ENCODE data around the gene SGPP1.

The SGPP1 gene

GRCh38 chr14:63677891-63678379 lies 49.9 kb downstream of the SGPP1 start:
- Histone ChIP-seq H3K4me3 (ENCODE audit: low read length in 2 of 2) (no peak overlapping the region), H3K27ac (replicated peaks; ENCODE audit: low read length) (no peak overlapping the region), H3K9ac (ENCODE audit: low read depth, low read length, poor library complexity) (no peak overlapping the region), H3K23ac (ENCODE audit: low read depth, low read length, poor library complexity) (no peak overlapping the region), H3K4me1 (ENCODE audit: control insufficient read depth in 2 of 2, insufficient read depth in 1 of 2, low read depth in 1 of 2, low read length in 2 of 2) (no peaks in the 10 kb centered on the region), H4K91ac (ENCODE audit: low read depth, low read length, poor library complexity) (no peak overlapping the region), H3K27me3 (ENCODE audit: control insufficient read depth in 3 of 3, insufficient read depth in 3 of 3, low read depth in 1 of 3, low read length in 3 of 3) (no peaks in the 10 kb centered on the region), H2BK12ac (ENCODE audit: low read length) (no peak overlapping the region), H2AFZ (ENCODE audit: low read length) (no peak overlapping the region), H2AK5ac (ENCODE audit: low read depth, low read length) (no peak overlapping the region), H4K8ac (ENCODE audit: low read depth, low read length) (no peak overlapping the region), H3K36me3 (replicated peaks in 1 of 2; ENCODE audit: control insufficient read depth in 2 of 2, insufficient read depth in 2 of 2, low read length in 2 of 2) (no peaks in the 10 kb centered on the region), H2BK120ac (ENCODE audit: low read depth, low read length) (no peak overlapping the region), H3K14ac (ENCODE audit: low read length) (no peak overlapping the region), H3K18ac (ENCODE audit: low read length) (no peak overlapping the region), H2BK5ac (ENCODE audit: low read length) (no peak overlapping the region), H3K4me2 (ENCODE audit: insufficient read depth, low read length, poor library complexity, severe bottlenecking) (no peak overlapping the region), H3K79me1 (ENCODE audit: low read depth, low read length) (no peaks in the 10 kb centered on the region), H2BK15ac (ENCODE audit: low read length) (no peak overlapping the region), H3K9me3 (replicated peaks in 1 of 2; ENCODE audit: control insufficient read depth in 2 of 2, insufficient read depth in 1 of 2, low read depth in 1 of 2, low read length in 2 of 2) (no peaks in the 10 kb centered on the region), H3K4ac (ENCODE audit: low read length) (no peak overlapping the region)
- WGBS, 2 donors (ENCODE audit: extremely low coverage in 2 of 2, insufficient read length in 2 of 2, insufficient replicate concordance in 1 of 2), result no CpG with 5 or more reads among the region's 3 CpGs
- no peak for DNase-seq (ENCODE audit: low spot score)

GRCh38 chr14:63676615-63677014 lies 51.2 kb downstream of the SGPP1 start:
- Histone ChIP-seq H3K4ac (ENCODE audit: low read length) (no peak overlapping the region), H3K18ac (ENCODE audit: low read length) (no peak overlapping the region), H4K91ac (ENCODE audit: low read depth, low read length, poor library complexity) (no peak overlapping the region), H3K4me2 (ENCODE audit: insufficient read depth, low read length, poor library complexity, severe bottlenecking) (no peak overlapping the region), H2BK12ac (ENCODE audit: low read length) (no peak overlapping the region), H3K27me3 (ENCODE audit: control insufficient read depth in 3 of 3, insufficient read depth in 3 of 3, low read depth in 1 of 3, low read length in 3 of 3) (no peaks in the 10 kb centered on the region), H2AK5ac (ENCODE audit: low read depth, low read length) (no peak overlapping the region), H3K4me1 (ENCODE audit: control insufficient read depth in 2 of 2, insufficient read depth in 1 of 2, low read depth in 1 of 2, low read length in 2 of 2) (no peaks in the 10 kb centered on the region), H4K8ac (ENCODE audit: low read depth, low read length) (no peak overlapping the region), H3K23ac (ENCODE audit: low read depth, low read length, poor library complexity) (no peak overlapping the region), H3K14ac (ENCODE audit: low read length) (no peak overlapping the region), H2BK15ac (ENCODE audit: low read length) (no peak overlapping the region), H3K4me3 (ENCODE audit: low read length in 2 of 2) (no peak overlapping the region), H2BK5ac (ENCODE audit: low read length) (no peak overlapping the region), H3K9ac (ENCODE audit: low read depth, low read length, poor library complexity) (no peak overlapping the region), H2BK120ac (ENCODE audit: low read depth, low read length) (no peak overlapping the region), H2AFZ (ENCODE audit: low read length) (no peak overlapping the region), H3K9me3 (replicated peaks in 1 of 2; ENCODE audit: control insufficient read depth in 2 of 2, insufficient read depth in 1 of 2, low read depth in 1 of 2, low read length in 2 of 2) (no peaks in the 10 kb centered on the region), H3K27ac (replicated peaks; ENCODE audit: low read length) (no peak overlapping the region), H3K36me3 (replicated peaks in 1 of 2; ENCODE audit: control insufficient read depth in 2 of 2, insufficient read depth in 2 of 2, low read length in 2 of 2) (no peaks in the 10 kb centered on the region), H3K79me1 (ENCODE audit: low read depth, low read length) (no peaks in the 10 kb centered on the region)
- WGBS, 2 donors (ENCODE audit: extremely low coverage in 2 of 2, insufficient read length in 2 of 2, insufficient replicate concordance in 1 of 2), result no CpG with 5 or more reads among the region's 3 CpGs
- DNase-seq (ENCODE audit: low spot score), result no peak

- H3K27ac ChIP-seq (replicated peaks; ENCODE audit: low read length), result no peak overlapping the region
- WGBS, 2 donors (ENCODE audit: extremely low coverage in 2 of 2, insufficient read length in 2 of 2, insufficient replicate concordance in 1 of 2), result no CpG with 5 or more reads among the region's 7 CpGs
- H4K91ac ChIP-seq (ENCODE audit: low read depth, low read length, poor library complexity), result no peak overlapping the region
- no peak overlapping the region for H3K14ac ChIP-seq (ENCODE audit: low read length)
- no peak overlapping the region for H2AK5ac ChIP-seq (ENCODE audit: low read depth, low read length)
- H3K23ac ChIP-seq (ENCODE audit: low read depth, low read length, poor library complexity), result no peak overlapping the region
- H2BK5ac ChIP-seq (ENCODE audit: low read length), result no peak overlapping the region
- H3K79me1 ChIP-seq (ENCODE audit: low read depth, low read length), result no peaks in the 10 kb centered on the region
- no peak overlapping the region for H3K4me3 ChIP-seq (ENCODE audit: low read length in 2 of 2)
- no peaks in the 10 kb centered on the region for H3K36me3 ChIP-seq (replicated peaks in 1 of 2; ENCODE audit: control insufficient read depth in 2 of 2, insufficient read depth in 2 of 2, low read length in 2 of 2)
- H3K9me3 ChIP-seq (replicated peaks in 1 of 2; ENCODE audit: control insufficient read depth in 2 of 2, insufficient read depth in 1 of 2, low read depth in 1 of 2, low read length in 2 of 2), result no peaks in the 10 kb centered on the region
- DNase-seq (ENCODE audit: low spot score), result no peak
- no peaks in the 10 kb centered on the region for H3K4me1 ChIP-seq (ENCODE audit: control insufficient read depth in 2 of 2, insufficient read depth in 1 of 2, low read depth in 1 of 2, low read length in 2 of 2)
- H3K4ac ChIP-seq (ENCODE audit: low read length), result no peak overlapping the region
- H4K8ac ChIP-seq (ENCODE audit: low read depth, low read length), result no peak overlapping the region
- H3K4me2 ChIP-seq (ENCODE audit: insufficient read depth, low read length, poor library complexity, severe bottlenecking), result no peak overlapping the region
- no peak overlapping the region for H2AFZ ChIP-seq (ENCODE audit: low read length)
- H2BK120ac ChIP-seq (ENCODE audit: low read depth, low read length), result no peak overlapping the region
- H2BK15ac ChIP-seq (ENCODE audit: low read length), result no peak overlapping the region
- no peak overlapping the region for H2BK12ac ChIP-seq (ENCODE audit: low read length)
- no peaks in the 10 kb centered on the region for H3K27me3 ChIP-seq (ENCODE audit: control insufficient read depth in 3 of 3, insufficient read depth in 3 of 3, low read depth in 1 of 3, low read length in 3 of 3)
- no peak overlapping the region for H3K18ac ChIP-seq (ENCODE audit: low read length)
- no peak overlapping the region for H3K9ac ChIP-seq (ENCODE audit: low read depth, low read length, poor library complexity)
Observed at GRCh38 chr14:63673886-63674497, 53.9 kb downstream of the SGPP1 start.

GRCh38 chr14:63673255-63673654 lies 54.6 kb downstream of the SGPP1 start:
- Histone ChIP-seq H2BK5ac (ENCODE audit: low read length) (no peak overlapping the region), H3K4ac (ENCODE audit: low read length) (no peak overlapping the region), H3K79me1 (ENCODE audit: low read depth, low read length) (no peaks in the 10 kb centered on the region), H3K27ac (replicated peaks; ENCODE audit: low read length) (no peak overlapping the region), H3K36me3 (replicated peaks in 1 of 2; ENCODE audit: control insufficient read depth in 2 of 2, insufficient read depth in 2 of 2, low read length in 2 of 2) (no peaks in the 10 kb centered on the region), H4K8ac (ENCODE audit: low read depth, low read length) (no peak overlapping the region), H3K27me3 (ENCODE audit: control insufficient read depth in 3 of 3, insufficient read depth in 3 of 3, low read depth in 1 of 3, low read length in 3 of 3) (no peaks in the 10 kb centered on the region), H3K18ac (ENCODE audit: low read length) (no peak overlapping the region), H2BK15ac (ENCODE audit: low read length) (no peak overlapping the region), H3K23ac (ENCODE audit: low read depth, low read length, poor library complexity) (no peak overlapping the region), H2AK5ac (ENCODE audit: low read depth, low read length) (no peak overlapping the region), H2AFZ (ENCODE audit: low read length) (no peak overlapping the region), H3K4me3 (ENCODE audit: low read length in 2 of 2) (no peak overlapping the region), H3K14ac (ENCODE audit: low read length) (no peak overlapping the region), H2BK12ac (ENCODE audit: low read length) (no peak overlapping the region), H3K4me1 (ENCODE audit: control insufficient read depth in 2 of 2, insufficient read depth in 1 of 2, low read depth in 1 of 2, low read length in 2 of 2) (no peaks in the 10 kb centered on the region), H3K4me2 (ENCODE audit: insufficient read depth, low read length, poor library complexity, severe bottlenecking) (no peak overlapping the region), H3K9ac (ENCODE audit: low read depth, low read length, poor library complexity) (no peak overlapping the region), H4K91ac (ENCODE audit: low read depth, low read length, poor library complexity) (no peak overlapping the region), H2BK120ac (ENCODE audit: low read depth, low read length) (no peak overlapping the region), H3K9me3 (replicated peaks in 1 of 2; ENCODE audit: control insufficient read depth in 2 of 2, insufficient read depth in 1 of 2, low read depth in 1 of 2, low read length in 2 of 2) (no peaks in the 10 kb centered on the region)
- no CpG with 5 or more reads among the region's 5 CpGs for WGBS, 2 donors (ENCODE audit: extremely low coverage in 2 of 2, insufficient read length in 2 of 2, insufficient replicate concordance in 1 of 2)
- no peak for DNase-seq (ENCODE audit: low spot score)

Measured in neuronal stem cell (in vitro differentiated cells).